ENCODE measurements around the gene ACSM3.

GRCh38 chr16:20798364-20798763 is 34.5 kb downstream of the ACSM3 start:
- TF ChIP-seq, protein P1, sequence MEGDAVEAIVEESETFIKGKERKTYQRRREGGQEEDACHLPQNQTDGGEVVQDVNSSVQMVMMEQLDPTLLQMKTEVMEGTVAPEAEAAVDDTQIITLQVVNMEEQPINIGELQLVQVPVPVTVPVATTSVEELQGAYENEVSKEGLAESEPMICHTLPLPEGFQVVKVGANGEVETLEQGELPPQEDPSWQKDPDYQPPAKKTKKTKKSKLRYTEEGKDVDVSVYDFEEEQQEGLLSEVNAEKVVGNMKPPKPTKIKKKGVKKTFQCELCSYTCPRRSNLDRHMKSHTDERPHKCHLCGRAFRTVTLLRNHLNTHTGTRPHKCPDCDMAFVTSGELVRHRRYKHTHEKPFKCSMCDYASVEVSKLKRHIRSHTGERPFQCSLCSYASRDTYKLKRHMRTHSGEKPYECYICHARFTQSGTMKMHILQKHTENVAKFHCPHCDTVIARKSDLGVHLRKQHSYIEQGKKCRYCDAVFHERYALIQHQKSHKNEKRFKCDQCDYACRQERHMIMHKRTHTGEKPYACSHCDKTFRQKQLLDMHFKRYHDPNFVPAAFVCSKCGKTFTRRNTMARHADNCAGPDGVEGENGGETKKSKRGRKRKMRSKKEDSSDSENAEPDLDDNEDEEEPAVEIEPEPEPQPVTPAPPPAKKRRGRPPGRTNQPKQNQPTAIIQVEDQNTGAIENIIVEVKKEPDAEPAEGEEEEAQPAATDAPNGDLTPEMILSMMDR (conservative IDR thresholded peaks at IDR 0.05; ENCODE audit: low read depth in 2 of 2), result no peak
- TF ChIP-seq EZH2 (IDR thresholded peaks at IDR 0.05; ENCODE audit: low read depth, unreplicated experiment) (no peak), REST (IDR thresholded peaks at IDR 0.05; ENCODE audit: unreplicated experiment) (no peak)
